Inflammatory macrophage (primary cell): Measurements from ENCODE around the gene NTN3.

ENCODE experiments used
- DNase-seq, 2 donors: peaks; one replicate each; pipeline ENCODE4 v3.0.0-alpha.2; 2020 to 2022

The NTN3 gene

GRCh38 chr16:2466667-2467527, 4.2 kb upstream of the NTN3 start:
- no peak for DNase-seq

GRCh38 chr16:2467528-2468232, 3.4 kb upstream of the NTN3 start:
- peak; percentile 23 to 56 for DNase-seq

DNA sequence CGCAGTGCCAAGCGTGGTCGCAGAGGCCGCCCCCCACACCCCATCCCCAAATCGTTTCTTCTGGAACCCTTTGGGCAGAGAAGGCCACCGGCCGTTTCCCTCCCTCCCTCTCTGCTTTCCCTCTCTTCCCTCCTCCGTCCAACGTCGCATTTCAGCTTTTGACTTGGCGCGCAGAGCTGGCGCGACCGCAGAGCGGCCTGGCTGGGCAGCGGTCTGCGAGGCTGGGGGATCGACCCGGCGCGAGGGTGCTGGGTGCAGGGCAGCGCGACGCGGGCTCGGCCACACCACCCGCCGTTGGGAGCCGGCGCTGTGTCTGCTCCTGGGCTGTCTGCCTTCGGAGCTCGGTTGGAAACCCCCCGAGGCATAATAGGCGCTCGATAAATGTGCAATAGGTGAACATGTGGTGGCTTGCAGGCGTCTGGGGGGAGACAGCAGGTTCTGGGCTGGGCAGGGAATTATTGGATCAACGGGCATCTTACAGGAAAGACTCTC, 2.8 kb upstream of the NTN3 start:
- peak in 1 of 2 donors; percentile 8 for DNase-seq

- DNase-seq, result no peak
Measured at GRCh38 chr16:2468725-2469398, 2.2 kb upstream of the NTN3 start.

- DNase-seq, result no peak
Measured at GRCh38 chr16:2469399-2470233, 1.5 kb upstream of the NTN3 start.

DNA sequence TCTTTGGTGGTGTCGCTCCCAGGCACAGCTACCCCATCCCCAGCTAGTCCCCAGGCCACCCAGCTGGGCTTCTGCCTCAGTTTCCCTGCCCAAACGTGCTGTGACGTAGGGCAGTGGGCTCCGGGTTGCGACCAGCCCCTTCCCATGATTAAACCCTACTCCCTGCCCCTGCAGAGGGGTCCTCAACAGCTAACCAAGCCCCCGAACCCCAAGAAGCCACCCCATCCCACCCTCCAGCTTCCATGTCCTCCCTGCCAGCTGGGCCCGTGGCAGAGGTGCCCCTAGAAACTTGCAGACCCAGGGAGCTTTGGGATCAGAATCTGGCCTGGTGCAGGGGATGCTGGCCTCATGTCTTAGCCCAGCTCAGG, 879 bp upstream of the NTN3 start:
- no peak for DNase-seq

- no peak for DNase-seq
Measured at GRCh38 chr16:2470603-2471015, 488 bp upstream of the NTN3 start.

DNA sequence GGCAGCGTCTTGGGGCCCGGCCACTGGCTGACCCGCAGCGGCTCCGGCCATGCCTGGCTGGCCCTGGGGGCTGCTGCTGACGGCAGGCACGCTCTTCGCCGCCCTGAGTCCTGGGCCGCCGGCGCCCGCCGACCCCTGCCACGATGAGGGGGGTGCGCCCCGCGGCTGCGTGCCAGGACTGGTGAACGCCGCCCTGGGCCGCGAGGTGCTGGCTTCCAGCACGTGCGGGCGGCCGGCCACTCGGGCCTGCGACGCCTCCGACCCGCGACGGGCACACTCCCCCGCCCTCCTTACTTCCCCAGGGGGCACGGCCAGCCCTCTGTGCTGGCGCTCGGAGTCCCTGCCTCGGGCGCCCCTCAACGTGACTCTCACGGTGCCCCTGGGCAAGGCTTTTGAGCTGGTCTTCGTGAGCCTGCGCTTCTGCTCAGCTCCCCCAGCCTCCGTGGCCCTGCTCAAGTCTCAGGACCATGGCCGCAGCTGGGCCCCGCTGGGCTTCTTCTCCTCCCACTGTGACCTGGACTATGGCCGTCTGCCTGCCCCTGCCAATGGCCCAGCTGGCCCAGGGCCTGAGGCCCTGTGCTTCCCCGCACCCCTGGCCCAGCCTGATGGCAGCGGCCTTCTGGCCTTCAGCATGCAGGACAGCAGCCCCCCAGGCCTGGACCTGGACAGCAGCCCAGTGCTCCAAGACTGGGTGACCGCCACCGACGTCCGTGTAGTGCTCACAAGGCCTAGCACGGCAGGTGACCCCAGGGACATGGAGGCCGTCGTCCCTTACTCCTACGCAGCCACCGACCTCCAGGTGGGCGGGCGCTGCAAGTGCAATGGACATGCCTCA, 773 bp downstream of the NTN3 start:
- no peak for DNase-seq

- DNase-seq, result no peak
Measured at GRCh38 chr16:2472488-2472864, 1.4 kb downstream of the NTN3 start.

GRCh38 chr16:2472885-2473445, 1.9 kb downstream of the NTN3 start:
- no peak for DNase-seq

DNA sequence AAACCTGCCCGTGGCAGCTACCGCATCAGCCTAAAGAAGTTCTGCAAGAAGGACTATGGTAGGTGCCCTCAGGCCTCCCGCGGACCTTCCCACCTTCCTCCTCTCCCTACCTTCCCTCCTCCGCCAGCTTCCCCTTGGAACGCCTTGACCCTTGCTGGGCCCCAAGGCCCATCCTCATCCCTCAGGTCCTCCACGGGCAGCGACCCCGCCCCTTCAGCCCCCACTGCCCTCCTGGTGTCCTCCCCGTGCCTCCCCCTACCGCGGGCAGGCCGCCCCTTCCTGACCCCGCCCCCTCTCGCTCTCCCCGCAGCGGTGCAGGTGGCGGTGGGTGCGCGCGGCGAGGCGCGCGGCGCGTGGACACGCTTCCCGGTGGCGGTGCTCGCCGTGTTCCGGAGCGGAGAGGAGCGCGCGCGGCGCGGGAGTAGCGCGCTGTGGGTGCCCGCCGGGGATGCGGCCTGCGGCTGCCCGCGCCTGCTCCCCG, 2.4 kb downstream of the NTN3 start:
- no peak for DNase-seq

GRCh38 chr16:2473999-2474876, 3.1 kb downstream of the NTN3 start:
- DNase-seq, result peak; percentile 36 to 67

DNA sequence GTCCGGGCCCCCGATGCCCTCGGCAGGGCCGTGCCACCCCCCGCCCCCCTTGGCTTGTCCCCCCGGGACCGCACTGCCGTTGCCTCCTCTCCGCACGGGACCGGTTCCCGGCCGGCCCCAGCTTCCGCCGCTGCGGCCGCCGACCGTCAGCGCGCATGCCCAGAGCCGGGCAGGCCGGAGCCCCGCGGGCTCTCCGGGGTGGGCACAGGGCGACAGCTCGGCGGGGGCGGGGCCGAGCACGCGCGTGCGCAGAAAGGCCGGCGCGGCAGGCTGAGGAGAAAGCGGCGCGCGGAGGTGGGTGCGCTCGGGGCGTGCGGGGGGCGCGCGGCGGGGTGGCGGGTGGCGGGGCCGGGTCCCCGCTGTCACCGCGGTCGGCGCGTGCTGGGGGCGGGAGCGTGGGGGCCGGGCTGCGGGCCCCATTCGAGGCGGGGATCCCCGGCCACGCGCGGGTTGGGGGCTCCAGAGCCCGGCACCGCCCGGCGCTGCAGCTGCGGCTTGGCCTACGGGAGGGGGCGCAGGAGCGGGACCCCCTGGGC, 3.8 kb downstream of the NTN3 start, which contains the start of gene TBC1D24:
TBC1D24 (plus strand) TSS at position 251 of the 536 bp plus-strand sequence. CDS start 21,022 bp downstream, outside the sequence.
- peak; percentile 84 to 92 for DNase-seq

GRCh38 chr16:2475413-2476344, 4.6 kb downstream of the NTN3 start:
- no peak for DNase-seq

GRCh38 chr16:2476345-2476720, 5.2 kb downstream of the NTN3 start:
- DNase-seq, result no peak

DNA sequence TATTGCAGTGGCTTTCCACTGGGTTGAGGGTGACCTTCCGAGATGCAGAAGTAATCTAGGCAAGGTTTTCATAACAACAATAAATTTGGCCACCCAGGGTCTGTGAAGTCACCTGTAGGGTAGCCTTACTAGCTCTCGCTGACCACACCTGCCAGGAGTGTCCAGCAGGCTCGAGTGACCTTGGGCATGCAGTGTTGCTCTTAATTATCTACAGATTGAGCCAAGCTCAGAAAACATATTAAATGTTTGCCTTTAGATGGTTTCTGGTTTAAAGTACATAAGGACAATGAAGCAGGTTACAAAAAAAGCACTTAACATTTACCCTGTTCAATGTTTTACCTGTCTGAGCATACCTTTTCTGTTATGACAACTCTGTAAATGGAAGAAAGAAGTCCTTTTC, 5.6 kb downstream of the NTN3 start:
- DNase-seq, result no peak

GRCh38 chr16:2477327-2477726, 6.2 kb downstream of the NTN3 start:
- no peak for DNase-seq

DNA sequence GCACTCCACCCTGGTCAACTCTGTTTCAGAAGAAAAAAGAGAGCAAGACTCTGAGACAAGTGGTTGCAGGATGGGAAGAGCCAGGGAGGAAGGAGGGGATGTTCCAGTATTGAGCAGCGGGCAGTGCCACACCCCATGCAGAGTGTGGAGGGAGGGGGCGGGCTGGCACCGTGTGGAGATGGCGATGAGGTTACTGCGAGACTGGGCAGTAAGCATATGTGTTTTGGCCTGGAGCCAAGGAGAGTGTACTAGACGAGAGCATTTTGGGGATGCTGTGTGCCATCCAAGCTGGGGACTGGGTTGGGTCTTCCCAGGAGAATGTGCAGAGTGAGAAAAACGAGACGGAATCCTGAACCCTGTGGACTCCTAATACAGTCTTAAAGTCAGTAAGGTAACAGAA, 7.2 kb downstream of the NTN3 start:
- no peak for DNase-seq
